SH-SY5Y (cell line): ENCODE results near the gene COLEC12.

Source experiments
- GATA2 ChIP-seq: IDR thresholded peaks from 2 replicates; pipeline ENCODE4 v1.6.1; 2011; ENCODE audit warnings: mild to moderate bottlenecking, low read depth, low read length
- GATA3 ChIP-seq: IDR thresholded peaks from 2 replicates; pipeline ENCODE4 v1.6.1; 2011; ENCODE audit warnings: low read depth, mild to moderate bottlenecking, low read length, moderate library complexity

GRCh38 chr18:438571-438970, 61.9 kb downstream of the COLEC12 start:
- no peak for TF ChIP-seq GATA2
- TF ChIP-seq GATA3 = no peak
